ENCODE data around the gene LMO1. TPM values are rescaled to one million over a fixed set of nuclear protein-coding genes. Genes with fewer than 3 reads are reported as not detected.
A peak's percentile ranks its signal among the peaks of the same experiment; 100 is the strongest.

The LMO1 gene
- polyA plus RNA-seq, 1 of the 3 experiments (the other 2 are of a cell fraction), result 0.12 TPM

GRCh38 chr11:8232414-8232813, 31.3 kb downstream of the LMO1 start:
- Histone ChIP-seq H3K9me2 (no peaks in the 10 kb centered on the region), H3K4me2 (no peak overlapping the region), H3K9ac (no peak overlapping the region), H3F3A (replicated peaks; ENCODE audit: insufficient read depth) (no peaks in the 10 kb centered on the region), H3K27ac (ENCODE audit: low read depth in 2 of 2, low read length in 1 of 2) (peak overlapping the region in 1 of 2 experiments; percentile 96; a peak in 3 of 4 replicates), H3K9me3 (no peaks in the 10 kb centered on the region), H3K4me1 (ENCODE audit: control insufficient read depth in 1 of 2, insufficient read depth in 2 of 2, low read depth in 1 of 2, low read length in 1 of 2) (peaks cover 0 to 96% of the 10 kb centered on the region in 2 experiments; a peak in 2 of 4 replicates), H2AFZ (ENCODE audit: low read depth) (no peak overlapping the region), H3K36me3 (replicated peaks in 1 of 2; ENCODE audit: control insufficient read depth in 1 of 2, insufficient read depth in 2 of 2, low read length in 1 of 2) (no peaks in the 10 kb centered on the region), H3K27me3 (ENCODE audit: insufficient read depth) (no peaks in the 10 kb centered on the region), H3K4me3 (ENCODE audit: low read depth in 2 of 2, low read length in 1 of 2) (no peak overlapping the region; a peak in 1 of 4 replicates), H4K20me1 (ENCODE audit: insufficient read depth) (no peaks in the 10 kb centered on the region), H3K79me2 (ENCODE audit: insufficient read depth) (no peaks in the 10 kb centered on the region)
- ChIA-PET CTCF (interaction anchor here (0.9 to 19.6 kb wide), 7 partner anchors 10 to 335 kb away, joined by 3 to 604 read pairs (median 6); partner anchors contain the start of gene LMO1), POLR2A (interaction anchor here (0.8 to 7.4 kb wide), 8 partner anchors 10 to 165 kb away, joined by 3 to 87 read pairs (median 4); partner anchors contain the start of gene LMO1)
- TF ChIP-seq POLR2AphosphoS5 (IDR thresholded peaks at IDR 0.05; ENCODE audit: low read depth, low read length), result no peak
- TF ChIP-seq TEAD4 (IDR thresholded peaks at IDR 0.05; ENCODE audit: borderline replicate concordance, insufficient read depth), result no peak
- no peak for TF ChIP-seq SIN3A (IDR thresholded peaks at IDR 0.05; ENCODE audit: borderline replicate concordance, low read depth, low read length)
- no peak for TF ChIP-seq REST (IDR thresholded peaks at IDR 0.05; ENCODE audit: low read depth, low read length)
- no peak for TF ChIP-seq RAD21 (IDR thresholded peaks at IDR 0.05; ENCODE audit: low read length)
- TF ChIP-seq EP300 (IDR thresholded peaks at IDR 0.05; ENCODE audit: borderline replicate concordance in 1 of 2, low read depth in 1 of 2, low read length in 1 of 2), result no peak
- no peak for TF ChIP-seq NRF1 (IDR thresholded peaks at IDR 0.05; ENCODE audit: low read depth, low read length)
- TF ChIP-seq IRF3 (IDR thresholded peaks at IDR 0.05; ENCODE audit: low read depth, low read length), result no peak
- no peak for TF ChIP-seq GABPA (IDR thresholded peaks at IDR 0.05; ENCODE audit: low read depth)
- TF ChIP-seq FOXJ3 (CRISPR knock-in tag; IDR thresholded peaks at IDR 0.05), result no peak
- 70% methylated on average over 3 of the region's 5 CpGs for WGBS (ENCODE audit: low lambda C conversion rate)
- DNase-seq, result no peak

- H2AFZ ChIP-seq (ENCODE audit: low read depth), result no peak overlapping the region
- ChIA-PET CTCF (interaction anchor here (0.7 to 19.6 kb wide), 7 partner anchors 9 to 335 kb away, joined by 3 to 604 read pairs (median 6); partner anchors contain the start of gene LMO1), POLR2A (interaction anchor here (0.8 to 7.4 kb wide), 8 partner anchors 11 to 164 kb away, joined by 3 to 87 read pairs (median 4); partner anchors contain the start of gene LMO1)
- peak overlapping the region in 1 of 2 experiments; percentile 96; a peak in 3 of 4 replicates for H3K27ac ChIP-seq (ENCODE audit: low read depth in 2 of 2, low read length in 1 of 2)
- WGBS (ENCODE audit: low lambda C conversion rate), result 48% methylated on average over 3 of the region's 5 CpGs
- no peak overlapping the region for H3K4me2 ChIP-seq
- peak; percentile 71 for DNase-seq
- no peaks in the 10 kb centered on the region for H4K20me1 ChIP-seq (ENCODE audit: insufficient read depth)
- H3K4me1 ChIP-seq (ENCODE audit: control insufficient read depth in 1 of 2, insufficient read depth in 2 of 2, low read depth in 1 of 2, low read length in 1 of 2), result peaks cover 0 to 95% of the 10 kb centered on the region in 2 experiments; a peak in 2 of 4 replicates
- H3K27me3 ChIP-seq (ENCODE audit: insufficient read depth), result no peaks in the 10 kb centered on the region
- H3K4me3 ChIP-seq (ENCODE audit: low read depth in 2 of 2, low read length in 1 of 2), result no peak overlapping the region
- no peak overlapping the region for H3K9ac ChIP-seq
- H3F3A ChIP-seq (replicated peaks; ENCODE audit: insufficient read depth), result no peaks in the 10 kb centered on the region
- no peaks in the 10 kb centered on the region for H3K9me3 ChIP-seq
- H3K9me2 ChIP-seq, result no peaks in the 10 kb centered on the region
- H3K79me2 ChIP-seq (ENCODE audit: insufficient read depth), result no peaks in the 10 kb centered on the region
- no peaks in the 10 kb centered on the region for H3K36me3 ChIP-seq (replicated peaks in 1 of 2; ENCODE audit: control insufficient read depth in 1 of 2, insufficient read depth in 2 of 2, low read length in 1 of 2)
- TF ChIP-seq TCF12 (IDR thresholded peaks at IDR 0.05) (no peak), USF1 (IDR thresholded peaks at IDR 0.05; ENCODE audit: borderline replicate concordance, low read depth) (no peak), FOXJ3 (CRISPR knock-in tag; IDR thresholded peaks at IDR 0.05) (0 out of 2 replicates have a peak, but pooled peaks have one; percentile 22), MXI1 (IDR thresholded peaks at IDR 0.05; ENCODE audit: low read depth, low read length) (0 out of 2 replicates have a peak, but pooled peaks have one; percentile 28), TAF1 (IDR thresholded peaks at IDR 0.05; ENCODE audit: borderline replicate concordance, low read depth, low read length) (no peak), JUND (IDR thresholded peaks at IDR 0.05) (no peak), IRF3 (IDR thresholded peaks at IDR 0.05; ENCODE audit: low read depth, low read length) (no peak), ZBTB33 (IDR thresholded peaks at IDR 0.05; ENCODE audit: borderline replicate concordance, low read depth) (no peak), ELF1 (IDR thresholded peaks at IDR 0.05) (no peak), NRF1 (IDR thresholded peaks at IDR 0.05; ENCODE audit: low read depth, low read length) (no peak), YY1 (IDR thresholded peaks at IDR 0.05; ENCODE audit: low read depth) (no peak)
Observed at GRCh38 chr11:8231979-8232378, 31.7 kb downstream of the LMO1 start.
